DMS 273 treated with DMSO at 0.1 percent for 48 hours (cell line): ENCODE results near the gene ADAM19.

Source experiments
- DNase-seq: peaks from one replicate; lab custom pipeline; 2025; lab: John Stamatoyannopoulos, UW

ADAM19 gene

DNA sequence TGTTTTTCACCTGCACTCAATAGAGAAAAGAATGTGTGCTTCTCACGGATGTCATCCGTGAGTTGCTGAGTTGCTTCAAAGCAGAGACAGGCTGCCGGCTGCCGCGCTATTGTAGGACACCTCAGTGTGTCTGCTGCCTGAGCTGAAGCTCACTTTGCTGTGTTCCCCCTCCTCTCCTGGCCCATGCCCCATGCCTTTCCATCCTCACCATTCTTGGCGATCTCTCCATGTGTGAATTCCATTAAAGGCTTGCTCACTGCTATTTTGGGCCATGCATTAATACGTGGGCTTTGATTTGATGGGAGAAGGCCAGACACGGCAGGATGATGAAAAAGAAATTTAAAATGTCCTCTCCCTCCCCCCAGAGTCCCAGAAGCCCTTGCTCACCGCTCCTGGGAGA, 14.5 kb downstream of the ADAM19 start:
- no peak for DNase-seq

DNA sequence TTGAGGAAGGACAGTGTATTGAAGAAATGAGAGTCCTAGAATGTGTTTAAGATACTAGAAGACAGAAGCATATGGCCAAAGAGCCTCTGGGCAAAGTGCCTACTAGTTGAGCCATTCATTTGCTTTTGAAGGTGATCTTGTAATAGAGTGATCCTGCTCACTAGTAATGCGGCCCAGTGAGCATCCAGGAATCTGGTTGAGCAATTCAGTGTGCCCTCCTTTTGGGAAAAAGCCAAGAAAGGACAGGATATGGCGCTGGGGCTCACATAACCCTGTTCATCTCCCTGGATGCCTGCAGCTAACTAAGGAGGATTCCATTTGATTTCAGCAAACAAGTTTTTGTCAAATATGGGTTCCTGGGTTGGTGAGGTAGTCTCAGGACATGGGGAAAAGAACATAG, 16.3 kb downstream of the ADAM19 start:
- DNase-seq = peak; percentile 10

DNA sequence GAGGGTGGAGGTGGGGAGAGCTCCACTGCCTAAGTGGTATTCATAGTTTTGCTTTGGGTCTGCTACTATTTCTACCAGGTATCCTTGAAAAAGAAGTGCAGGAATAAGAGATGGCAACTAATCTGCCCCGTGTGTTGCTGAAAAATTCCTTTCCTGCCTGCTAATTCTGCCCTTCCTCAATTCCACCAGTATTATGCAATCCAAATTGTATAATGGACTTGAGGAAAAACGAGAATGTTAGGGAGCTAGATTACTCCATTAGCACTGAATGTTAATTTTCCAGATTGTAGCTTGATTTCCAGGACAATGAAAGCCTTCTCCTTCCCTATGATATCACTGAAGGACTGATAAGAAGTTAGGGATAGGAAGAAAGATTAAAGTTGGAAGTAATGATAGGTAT, 16.9 kb downstream of the ADAM19 start:
- DNase-seq = no peak

DNA sequence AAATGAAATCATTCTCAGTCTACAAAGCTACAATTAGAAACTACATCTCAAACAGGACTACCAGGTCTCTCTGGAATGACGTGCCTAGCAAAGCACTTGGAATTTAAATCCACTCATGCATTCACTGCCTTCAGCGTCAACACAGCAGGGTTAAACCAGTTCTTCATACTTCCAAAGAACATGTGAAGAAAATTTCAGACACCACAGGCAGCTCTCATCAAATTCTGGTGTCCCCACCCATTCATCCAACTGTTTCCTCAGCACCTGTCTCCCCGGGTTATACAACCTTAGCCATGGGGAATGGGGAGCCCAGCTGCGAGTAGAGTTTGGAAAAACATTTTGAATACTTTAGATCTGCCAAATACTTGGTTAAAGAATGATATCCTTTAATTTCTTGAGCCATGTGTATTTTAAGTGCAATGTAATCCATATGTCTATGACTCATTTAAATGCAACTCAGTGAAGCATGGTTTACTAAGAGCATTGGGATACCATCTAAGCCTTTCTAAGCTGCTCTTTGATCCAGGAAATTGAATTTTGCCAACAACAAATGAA, 17.5 kb downstream of the ADAM19 start:
- no peak for DNase-seq

DNA sequence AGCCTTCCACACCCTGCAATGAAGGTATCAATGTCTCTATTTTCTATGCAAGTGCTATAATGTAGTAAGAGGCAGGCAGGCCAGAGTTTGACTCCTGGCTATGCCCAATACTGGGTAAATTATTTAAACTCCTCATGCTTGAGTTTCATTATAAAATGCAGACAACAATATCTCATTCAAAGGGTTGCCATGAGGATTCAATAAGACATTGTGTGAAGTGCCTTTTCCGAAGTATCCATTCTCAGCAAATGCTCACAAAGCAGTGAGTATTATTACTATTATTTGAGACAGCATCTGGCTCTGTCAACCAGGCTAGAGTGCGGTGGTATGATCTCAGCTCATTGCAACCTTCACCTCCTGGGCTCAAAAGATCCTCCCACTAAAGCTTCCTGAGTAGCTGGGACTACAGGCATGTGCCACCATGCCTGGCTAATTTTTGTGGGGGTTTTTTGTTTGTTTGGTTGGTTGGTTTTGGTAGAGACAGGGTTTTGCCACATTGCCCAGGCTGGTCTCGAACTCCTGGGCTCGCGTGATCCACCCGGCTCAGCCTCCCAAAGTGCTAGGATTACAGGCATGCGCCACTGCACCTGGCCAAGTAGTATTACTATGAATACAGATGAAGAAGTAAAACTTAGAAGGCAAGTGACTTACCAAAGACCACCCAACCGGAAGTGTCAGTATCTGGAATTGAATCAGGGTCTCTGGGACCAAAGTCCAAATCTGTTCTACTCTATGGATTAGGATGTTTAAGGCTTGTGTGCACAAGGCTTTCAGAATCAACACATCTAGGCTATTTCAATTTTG, 18.8 kb downstream of the ADAM19 start:
- DNase-seq = no peak

DNA sequence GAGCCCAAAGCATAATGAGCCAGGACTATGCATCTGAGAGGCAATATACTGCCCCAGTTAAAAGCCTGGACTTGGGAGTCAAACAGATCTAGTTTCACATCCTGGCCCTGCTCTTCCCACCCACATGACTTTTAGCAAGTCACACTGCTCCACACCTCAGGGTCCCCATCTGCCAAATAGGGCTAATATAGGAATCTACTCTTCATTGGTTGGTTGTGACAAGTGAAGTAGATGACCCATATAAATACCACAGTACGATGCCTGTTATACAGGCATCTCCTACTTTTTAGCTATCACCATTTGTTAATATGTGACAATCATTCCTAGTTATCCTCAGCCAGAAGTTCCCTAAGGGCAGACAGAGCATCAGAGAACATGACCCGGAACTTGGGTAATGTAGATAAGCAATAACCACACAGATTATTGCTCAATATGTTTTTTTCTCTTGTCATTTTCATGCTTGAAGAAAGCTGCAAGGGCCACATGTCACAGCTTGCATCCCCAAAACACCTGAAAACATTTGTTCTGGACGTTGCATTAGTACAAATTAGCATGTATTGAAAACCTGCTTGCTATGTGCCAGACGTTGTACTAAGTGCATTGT, 20.4 kb downstream of the ADAM19 start:
- DNase-seq = no peak

DNA sequence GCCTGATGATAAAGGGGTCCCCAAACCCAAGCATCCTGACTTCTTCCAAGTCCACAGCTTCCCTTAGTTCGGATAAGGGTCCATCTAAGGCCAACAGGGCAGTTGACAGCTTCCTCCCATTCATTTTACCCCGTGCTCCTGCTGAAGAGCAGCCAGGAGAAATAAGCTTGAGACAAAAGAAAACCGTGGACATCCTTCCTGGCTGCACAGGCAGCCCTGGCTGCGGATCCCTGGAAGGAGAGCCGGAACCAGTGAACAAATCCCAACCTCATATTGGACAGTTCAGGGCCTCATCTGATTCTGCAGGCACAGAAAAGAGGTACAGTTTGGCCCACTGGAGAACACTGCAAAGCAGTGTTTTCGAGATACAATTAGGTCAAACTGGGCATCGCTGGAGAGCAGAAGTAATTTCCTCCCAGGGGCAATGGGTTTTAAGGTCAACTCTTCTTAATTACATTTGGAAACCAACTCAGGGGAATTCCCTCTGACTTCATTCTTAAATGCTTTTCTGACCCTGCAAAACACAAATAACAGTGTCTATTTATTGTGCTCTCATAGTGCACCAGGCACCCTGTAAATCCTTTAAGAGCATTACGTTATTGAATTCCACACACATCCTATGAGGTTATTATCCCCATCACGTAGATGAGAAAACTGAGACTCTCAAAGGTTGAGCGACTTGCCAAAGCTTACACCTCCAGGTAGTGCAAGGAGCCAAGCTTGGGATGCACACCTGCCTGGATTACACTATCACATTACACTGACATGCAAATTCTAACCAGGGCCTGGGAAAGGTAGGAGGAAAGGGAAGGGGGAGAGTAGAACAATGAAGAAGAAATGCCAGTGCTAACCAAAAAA, 21.2 kb downstream of the ADAM19 start:
- DNase-seq = no peak

DNA sequence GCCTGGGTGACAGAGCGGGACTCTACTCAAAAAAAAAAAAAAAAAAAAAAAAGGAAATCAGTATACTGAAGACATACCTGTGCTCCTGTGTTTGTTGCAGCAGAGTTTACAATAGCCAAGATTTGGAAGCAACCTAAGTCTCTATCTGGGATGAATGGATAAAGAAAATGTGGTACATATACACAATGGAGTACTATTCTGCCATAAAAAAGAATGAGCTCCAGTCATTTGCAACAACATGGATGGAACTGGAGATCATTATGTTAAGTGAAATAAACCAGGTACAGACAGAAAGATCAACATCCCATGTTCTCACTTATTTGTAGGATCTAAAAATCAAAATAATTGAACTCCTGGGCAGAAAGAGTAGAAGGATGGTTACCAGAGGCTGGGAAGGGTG, 22.9 kb downstream of the ADAM19 start:
- no peak for DNase-seq

DNA sequence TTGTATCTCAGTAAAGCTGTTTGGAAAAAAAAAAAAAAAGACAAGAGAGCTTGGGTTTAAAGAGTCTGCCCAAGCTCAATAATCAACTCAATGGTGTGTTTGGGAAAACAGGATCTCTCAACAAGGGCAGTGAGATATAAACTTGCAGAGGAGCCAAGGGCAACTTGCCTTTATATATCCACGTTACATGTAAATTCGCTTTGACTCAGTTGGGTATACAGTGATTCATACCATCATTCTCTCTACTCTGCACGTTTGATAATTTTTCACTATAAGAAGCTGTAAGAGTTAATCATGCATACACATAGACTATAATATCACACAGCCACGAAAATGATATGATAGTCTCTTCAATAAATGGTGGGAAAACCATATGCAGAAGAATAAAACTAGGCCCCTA, 24.9 kb downstream of the ADAM19 start:
- DNase-seq = no peak

DNA sequence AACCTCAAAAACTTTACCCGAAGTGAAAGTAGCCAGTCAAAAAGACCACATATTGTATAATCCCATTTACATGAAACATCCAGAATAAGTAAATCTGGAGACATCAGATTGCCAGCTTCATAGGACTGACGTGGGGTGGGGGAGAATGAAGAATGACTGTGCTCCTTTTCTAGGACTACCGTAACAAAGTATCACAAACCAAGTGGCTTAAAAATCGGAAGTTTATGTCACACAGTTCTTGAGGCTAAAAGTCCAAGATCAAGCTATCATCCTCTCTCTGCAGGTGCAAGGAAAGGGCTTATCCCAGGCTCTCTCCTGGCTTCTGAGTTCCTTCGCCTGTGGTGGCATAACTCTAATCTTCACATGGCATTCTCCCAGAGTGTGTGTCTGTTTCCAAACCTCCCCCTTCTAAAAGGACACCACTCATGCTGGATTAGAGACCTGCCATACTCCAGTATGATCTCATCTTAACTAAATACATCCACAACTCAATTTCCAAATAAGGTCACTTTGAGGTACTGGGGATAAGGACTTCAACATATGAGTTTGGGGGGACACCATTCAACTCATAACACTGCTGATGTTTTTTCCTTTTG, 25.5 kb downstream of the ADAM19 start:
- no peak for DNase-seq

DNA sequence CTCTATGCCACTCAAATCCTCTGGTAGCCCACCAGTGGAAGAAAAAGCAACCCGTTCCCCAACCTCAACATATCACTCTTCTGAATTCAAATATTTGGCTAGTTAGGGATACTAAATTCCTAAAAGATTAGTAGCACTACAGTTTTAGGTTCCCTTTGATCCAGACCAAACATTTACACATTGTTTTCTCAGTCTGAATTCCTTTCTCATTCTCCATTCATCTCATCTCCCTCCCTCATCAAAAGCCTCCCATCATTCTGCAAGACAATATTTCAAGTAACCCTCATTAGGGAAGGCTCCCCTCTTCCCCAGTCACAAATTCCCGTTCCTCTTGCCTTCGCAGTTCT, 26.3 kb downstream of the ADAM19 start:
- no peak for DNase-seq

DNA sequence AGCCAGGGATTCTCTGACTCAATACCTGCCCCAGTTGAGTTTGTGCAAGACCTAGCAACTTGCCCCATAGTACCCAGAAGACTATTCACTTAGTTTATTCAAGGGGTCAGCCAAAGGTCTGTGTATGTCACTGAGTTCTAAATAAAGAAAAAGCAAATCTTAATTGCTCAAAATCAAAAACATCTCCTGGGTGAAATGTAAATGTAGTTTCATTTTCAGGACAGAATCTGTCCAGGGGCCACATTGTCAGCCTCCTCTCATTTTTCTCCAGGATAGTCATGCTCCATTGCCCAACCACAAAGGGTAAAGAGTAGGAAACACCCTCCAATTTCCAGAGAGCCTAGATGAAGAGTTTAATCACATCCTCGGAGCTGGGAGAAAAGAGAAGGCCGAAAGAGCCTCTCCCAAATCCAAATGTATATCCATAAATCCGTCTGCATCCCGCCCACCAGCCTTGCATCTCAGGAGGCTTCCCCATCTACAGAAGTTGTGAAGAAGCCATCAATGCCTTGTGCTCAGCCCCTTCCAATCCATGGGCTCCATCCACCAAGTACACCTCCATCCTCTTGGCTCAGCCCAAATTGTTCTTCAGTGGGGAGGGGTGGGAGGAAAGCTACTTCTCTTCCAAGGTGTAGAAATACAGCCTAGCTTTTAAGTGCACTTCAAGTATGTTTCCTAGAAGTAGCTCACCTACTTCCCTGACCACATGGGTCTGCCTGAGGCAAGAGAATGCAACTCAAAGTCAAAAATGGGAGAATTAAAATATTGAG, 26.9 kb downstream of the ADAM19 start:
- no peak for DNase-seq

DNA sequence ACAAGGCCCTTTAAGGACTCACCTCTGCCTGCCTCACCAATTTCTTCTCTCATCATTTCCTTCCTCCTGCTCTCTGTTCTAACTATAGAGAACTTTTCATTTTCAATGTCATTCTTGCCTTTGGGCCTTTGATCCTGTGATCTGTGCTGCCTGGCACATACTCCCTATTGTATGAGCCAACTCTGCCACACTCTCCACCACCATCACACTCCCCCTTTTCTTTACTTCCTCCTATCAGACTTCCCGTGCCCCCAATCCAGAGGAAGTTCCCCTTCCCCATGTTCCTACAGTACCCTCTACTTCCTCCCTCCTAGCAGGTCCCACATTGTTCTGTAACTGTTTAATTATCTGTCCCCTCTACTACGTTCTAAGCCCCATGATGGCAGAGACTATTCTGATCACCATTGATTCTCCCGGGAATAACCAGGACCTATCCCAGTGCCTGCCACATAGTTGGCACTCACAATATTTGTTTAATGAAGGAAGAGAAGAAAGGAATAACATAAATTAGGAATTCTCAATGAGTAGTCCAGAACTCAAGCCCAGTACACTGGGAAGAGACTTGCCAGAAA, 27.5 kb downstream of the ADAM19 start:
- no peak for DNase-seq

DNA sequence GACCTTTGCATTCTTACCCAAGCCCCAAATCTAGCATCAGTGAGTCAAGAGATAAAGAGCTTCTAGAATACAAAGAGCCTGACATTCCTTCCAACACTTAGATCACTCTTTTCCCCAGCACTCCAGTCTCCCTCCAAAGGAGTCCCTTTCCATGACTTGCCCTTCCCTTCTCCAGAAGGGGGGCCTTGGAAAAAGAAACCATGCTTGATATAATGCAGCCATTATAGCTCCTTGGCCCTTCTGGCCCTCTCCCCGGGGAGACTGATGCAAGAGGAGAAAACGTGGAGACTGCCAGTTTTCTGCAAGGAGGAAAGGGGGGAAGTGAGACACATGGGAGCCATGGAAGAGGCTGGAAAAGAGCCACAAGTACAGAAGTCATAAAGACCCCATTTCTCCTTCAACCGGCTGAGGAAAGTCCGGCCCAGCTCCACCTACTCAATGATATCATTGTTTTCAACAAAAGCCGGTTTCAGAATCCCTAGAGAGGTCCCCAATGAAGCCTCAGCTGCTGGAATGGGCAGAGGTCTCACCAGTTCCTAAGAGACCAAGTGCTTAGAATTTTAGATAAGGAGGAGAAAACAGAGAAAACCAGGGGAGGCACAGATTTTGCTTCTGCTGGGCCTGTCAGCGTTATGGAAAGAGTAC, 29.0 kb downstream of the ADAM19 start:
- DNase-seq = no peak

DNA sequence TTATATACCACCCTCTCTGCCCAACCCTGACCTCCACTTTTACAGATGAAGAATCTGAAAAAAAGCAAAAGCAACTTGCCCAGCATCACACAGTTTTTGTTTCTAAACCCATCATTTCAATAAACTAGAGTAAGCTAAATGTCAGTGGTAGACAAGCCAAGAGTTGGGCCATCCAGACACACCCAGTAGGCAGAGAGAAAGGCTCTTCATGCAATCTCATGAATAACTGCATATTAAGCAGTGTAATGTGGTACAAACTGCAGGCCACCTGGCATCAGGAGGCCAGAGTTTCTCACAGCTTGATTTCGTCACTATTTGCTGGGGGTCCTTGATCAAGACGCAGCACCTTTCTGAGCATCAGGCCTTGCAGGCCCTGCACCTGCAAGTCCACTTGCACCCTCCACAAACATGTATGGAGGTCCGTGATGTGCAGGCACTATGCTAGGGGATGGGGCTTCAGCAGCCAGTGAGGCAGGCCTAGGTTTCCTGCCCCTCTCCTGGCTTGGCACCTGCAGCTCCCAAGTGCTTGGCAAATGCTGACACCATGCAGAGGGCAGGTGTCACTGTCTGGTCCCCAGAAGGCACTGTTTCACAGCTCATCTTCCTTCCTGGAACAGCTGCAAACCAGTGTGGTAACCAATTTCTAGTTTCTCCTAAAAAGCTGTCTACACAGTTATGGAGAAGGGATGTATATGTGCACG, 29.8 kb downstream of the ADAM19 start:
- DNase-seq = no peak

DNA sequence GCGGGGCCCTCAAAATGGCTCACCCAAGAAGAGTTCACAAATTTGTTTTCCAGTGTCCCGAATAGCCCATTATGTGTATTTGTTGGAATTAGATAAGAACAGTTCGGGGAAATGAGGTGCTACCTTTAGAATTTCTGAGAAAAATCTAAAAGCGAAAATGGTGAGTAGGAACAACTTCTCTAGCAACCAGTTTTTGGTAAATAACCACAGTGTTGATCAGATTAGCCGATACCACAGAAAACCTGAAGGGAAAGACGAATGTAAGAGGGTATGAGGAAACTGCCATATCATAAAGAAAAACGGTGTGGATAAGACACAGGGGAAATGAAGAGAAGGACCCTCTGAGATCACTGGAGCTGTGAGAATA, 31.0 kb downstream of the ADAM19 start:
- no peak for DNase-seq

DNA sequence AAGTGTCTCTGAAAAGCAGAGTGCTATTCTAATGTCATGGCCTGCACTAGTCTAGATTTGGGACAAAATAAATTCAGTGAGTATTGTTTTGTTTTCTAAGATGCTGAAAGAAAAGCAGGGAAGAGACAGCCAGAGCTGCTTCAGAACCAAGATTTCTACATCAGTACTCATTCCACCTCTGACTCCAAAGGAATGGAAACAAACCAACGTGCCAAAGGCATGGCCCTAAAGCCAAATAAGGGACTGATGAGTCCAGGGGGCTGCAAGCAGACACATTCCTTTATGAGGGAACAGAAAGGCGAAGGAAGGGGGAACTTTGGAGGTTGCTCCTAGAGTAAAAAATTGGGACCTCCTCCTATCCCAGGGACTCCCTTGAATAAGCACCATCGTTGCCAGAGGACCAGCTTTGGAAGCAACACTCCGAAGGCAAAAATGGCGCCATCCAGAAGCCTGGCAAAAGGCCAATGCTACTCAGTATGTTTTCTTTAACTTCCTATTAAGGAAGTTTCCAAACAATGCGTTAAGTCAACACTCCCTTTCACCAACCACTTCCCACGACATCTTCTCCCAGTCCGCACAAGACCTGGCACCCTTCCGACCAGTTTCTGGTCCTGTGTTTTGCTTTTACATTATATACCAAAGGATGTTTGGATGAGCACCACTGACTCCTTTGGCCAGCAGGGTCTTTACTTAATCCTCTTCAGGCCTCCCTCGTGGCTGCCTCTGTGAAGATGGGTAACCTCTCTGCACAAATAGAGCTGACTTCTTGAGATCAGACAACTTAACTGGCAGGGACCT, 31.6 kb downstream of the ADAM19 start:
- no peak for DNase-seq

DNA sequence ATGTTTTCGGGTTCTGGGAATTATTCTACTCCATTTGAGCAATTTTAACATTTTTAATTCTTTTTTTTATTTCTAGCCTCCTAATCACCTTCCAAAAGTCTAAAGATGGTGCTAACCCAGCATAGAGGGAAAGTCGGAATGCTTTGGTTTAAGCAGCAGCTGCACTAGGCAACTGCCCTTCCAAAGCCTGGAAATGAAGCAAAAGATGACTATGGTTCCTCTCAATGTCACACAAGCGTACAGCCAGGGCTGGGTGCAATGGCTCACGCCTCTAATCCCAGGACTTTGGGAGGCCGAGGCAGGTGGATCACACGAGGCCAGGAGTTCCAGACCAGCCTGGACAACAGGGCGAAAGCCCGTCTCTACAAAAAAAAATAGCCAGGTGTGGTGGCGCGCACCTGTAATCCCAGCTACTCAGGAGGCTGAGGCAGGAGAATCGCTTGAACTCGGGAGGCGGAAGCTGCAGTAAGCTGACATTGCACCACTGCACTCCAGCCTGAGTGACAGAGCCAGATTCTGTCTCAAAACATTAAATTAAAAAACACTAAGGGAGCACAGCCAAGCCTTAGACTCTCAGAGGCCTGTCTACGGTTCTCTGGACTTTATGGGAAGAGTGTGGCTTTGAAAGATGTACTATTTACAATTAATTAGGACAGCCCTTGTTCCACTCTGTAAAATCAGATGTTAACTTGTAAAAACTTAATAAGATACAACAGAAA, 33.1 kb downstream of the ADAM19 start:
- DNase-seq = no peak
